HG02642 (cell line): Measurements from ENCODE around the gene LAD1.

Experiments
- ATAC-seq: cut with Tn5 transposase; IDR thresholded peaks from one replicate; pipeline ENCODE4 v1.9.1; 2021; ENCODE audit warnings: mild to moderate bottlenecking; ENCODE audit not compliant: unreplicated experiment, poor library complexity

The LAD1 gene, protein sequence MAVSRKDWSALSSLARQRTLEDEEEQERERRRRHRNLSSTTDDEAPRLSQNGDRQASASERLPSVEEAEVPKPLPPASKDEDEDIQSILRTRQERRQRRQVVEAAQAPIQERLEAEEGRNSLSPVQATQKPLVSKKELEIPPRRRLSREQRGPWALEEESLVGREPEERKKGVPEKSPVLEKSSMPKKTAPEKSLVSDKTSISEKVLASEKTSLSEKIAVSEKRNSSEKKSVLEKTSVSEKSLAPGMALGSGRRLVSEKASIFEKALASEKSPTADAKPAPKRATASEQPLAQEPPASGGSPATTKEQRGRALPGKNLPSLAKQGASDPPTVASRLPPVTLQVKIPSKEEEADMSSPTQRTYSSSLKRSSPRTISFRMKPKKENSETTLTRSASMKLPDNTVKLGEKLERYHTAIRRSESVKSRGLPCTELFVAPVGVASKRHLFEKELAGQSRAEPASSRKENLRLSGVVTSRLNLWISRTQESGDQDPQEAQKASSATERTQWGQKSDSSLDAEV

DNA sequence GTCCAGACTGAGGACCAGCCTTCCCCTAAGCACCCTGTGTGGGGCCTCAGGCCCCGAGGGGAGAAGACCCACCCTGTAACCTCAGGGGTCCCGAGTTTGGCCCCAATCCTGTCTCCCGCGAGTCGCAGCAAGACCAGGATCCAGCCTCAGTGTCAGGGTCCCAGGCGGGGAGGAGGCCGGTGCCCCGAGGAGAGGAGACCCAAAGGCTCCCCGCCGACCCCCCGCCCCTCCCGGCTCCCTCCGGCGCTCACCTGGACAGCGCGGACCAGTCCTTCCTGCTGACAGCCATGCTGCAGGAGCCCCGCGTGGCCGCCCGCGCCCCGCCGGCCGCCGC, at the start of gene LAD1:
Gene LAD1 (minus strand): TSS at position 307 of the 334 bp plus-strand sequence. CDS start 18 bp downstream, at position 289.
- no peak for ATAC-seq

DNA sequence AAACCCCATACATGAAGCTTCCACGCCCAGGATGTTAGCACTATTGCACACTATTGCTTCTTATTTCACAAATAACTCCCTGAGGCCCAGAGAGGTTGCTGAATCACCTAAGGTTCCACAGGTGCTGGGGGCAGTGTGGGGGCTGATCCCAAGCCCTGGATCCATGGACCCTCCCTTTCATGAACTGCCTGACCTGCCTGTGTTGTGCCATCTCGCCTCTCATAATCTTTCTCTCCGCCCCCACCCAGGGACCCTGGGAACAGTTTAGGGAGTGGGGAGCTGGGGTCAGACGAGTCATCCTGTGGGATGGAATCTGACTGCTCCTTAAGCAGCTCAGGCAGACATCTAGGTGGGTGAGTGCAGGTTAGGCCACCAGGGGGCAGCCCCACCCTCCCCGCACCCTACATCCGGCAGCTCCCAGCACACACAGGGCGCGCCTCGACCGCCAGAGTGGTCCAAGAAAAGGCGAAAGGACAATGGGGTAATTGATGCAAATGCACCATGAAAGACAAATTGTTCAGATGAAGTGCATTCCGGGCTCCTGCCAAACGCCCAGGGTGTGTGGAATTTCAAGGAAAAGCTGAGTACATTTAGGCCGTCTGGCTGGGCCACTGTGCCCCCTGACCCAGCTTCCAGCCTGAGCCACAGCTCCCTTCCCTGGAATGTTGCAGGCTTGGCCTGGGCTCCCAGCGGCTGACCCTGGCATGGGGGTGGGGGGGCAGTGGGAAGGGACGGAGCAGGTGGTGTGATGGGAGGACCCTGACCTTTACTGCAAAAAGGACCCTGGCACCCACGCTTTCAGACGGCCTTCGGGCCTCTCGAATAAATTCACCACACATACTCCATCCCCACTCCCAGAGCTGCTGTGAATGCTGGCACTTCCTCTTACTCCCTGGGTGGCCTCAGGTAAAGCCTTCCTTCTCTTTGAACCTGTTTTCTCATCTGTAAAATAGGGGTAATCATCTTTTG, 49.1 kb upstream of the LAD1 start:
- peak; percentile 72 for ATAC-seq

DNA sequence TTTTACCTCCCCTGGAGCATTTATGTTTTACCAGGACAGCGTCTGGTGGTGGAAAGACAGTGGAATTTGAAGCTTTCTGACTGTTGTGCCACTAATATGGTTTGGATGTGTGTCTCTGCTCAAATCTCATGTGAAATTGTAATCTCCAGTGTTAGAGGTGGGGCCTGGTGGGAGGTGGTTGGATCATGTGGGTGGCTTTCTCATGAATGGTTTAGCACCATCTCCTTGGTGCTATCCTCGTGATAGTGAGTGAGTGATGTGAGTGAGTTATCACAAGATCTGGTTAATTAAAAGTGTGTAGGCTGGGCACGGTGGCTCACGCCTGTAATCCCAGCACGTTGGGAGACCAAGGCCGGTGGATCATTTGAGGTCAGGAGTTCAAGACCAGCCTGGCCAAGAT, 46.2 kb upstream of the LAD1 start:
- ATAC-seq: no peak

DNA sequence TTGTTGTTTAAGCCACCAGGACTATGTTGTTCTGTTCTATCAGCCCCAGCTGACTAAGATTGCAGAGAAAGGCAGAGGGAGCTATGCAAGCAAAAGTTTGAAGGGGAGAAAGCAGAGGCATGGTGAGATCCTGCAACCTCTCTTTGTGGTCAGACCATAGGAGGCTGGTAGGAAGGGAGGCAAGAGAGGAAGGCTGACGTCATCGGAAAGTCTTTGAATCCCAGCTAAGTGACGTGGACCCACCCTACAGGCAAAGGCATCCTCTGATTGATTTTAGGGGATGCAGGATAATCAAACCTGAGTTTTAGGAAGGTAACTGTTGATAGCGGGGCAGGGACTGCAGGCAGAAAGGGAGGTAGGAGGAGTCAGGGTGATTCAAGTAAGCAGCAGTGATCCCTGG, 45.7 kb upstream of the LAD1 start:
- no peak for ATAC-seq

DNA sequence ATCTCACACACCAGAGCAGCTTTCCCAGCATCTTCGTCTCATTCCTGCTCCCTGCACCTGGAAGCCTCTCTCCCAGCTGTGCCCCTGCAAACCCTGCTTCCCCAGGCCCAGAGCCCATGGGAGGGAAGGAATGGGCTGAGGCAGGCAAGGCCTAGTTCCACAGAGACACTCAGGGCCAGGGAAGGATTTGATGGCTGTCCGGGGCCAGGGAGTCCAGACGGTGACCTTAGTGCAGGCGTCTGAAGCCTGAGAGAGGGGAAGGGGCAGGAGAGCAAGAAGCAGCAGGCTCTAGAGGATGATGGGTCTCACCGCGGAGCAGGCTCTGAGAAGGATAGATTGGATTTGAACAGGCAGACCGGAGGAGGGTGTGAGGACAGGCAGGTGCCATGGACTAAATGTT, 44.6 kb upstream of the LAD1 start:
- no peak for ATAC-seq

DNA sequence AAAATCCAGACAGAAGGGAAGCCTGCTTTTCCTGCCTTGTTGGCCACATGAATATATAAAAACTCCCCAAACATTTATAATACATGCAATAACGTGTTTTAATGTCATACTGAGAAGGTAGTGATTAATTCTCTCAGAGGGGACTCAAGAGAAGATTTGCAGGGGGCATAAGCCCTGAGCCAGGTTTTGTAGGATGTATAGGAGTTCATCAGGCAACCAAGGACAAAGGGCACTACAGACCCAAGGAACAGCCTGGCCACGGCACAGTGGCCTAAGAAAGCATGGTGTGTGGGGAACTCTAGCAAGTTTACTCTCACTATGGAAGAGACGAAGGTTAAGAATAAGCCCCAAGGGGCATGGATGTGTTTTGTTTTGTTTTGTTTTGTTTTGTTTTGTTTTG, 37.8 kb upstream of the LAD1 start:
- ATAC-seq: no peak

DNA sequence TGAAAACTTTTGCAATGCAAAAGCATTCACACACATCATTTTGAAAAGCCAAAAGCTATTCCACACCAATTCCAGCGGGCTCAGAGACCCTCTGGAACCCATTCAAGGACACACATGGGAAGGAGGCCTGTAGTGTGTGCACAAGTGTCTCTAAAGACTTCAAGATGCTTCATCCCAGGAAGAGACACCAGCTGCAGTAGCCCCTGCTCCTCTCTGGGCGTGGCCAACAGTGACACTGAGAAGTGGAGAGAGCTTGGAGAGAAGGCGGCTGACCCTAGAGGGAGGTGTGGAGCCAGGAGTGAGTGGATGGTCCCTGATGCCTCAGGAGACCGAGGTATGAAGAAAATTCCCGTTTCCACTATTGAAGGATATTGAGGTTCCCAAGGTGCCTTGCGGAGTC, 37.3 kb upstream of the LAD1 start:
- no peak for ATAC-seq

DNA sequence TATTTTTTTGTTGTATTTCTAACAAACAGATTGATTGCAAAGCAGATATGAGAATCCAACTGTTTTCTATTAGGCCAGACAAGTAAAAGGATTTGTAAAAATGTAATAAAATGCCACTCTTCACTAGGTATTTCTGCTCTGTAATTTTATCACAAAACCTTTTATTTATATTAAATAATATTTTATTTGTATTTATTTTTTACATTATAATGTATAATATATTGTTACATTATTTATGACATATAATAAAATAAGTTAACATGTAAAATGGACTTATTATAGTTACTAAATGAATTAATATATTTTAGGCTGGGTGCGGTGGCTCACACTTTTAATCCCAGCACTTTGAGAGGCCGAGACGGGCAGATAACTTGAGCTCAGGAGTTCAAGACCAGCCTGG, 35.1 kb upstream of the LAD1 start:
- ATAC-seq: no peak

DNA sequence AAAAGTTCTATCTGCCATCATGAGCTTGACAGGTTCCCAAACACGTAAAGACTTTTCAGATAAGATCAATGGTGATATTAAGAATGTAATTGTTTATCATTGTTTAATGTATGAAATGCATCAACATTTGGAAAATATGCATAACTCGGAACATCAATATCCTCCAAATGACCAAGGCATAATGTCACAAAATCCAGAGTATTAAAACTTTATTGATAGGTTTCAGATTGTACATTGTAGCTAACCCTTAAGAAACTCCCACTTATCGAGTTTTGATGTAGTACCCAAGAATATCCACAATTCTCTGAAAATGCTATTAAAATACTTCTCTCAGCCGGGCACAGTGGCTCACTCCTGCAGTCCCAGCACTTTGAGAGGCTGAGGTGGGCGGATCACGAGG, 34.5 kb upstream of the LAD1 start:
- ATAC-seq: no peak

DNA sequence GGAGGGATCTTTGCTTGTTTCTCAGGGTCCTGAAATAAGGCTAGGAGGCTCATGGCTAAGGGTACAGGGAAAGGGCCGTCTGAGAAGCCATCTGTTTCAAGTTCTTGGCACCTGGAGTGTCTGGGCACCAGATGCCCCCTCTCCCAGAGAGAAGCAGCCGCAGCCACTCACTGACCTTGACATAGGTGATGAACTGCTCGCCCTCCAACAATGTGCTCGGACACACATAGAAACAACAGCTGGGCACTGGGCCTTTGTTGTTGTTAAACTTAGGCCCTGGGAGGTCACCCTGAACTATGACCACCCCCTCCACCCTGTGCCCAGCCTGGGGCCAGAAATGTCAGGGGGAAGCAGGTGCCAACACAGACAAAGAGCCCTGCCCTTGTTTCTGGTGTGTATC, 31.7 kb upstream of the LAD1 start:
- no peak for ATAC-seq

DNA sequence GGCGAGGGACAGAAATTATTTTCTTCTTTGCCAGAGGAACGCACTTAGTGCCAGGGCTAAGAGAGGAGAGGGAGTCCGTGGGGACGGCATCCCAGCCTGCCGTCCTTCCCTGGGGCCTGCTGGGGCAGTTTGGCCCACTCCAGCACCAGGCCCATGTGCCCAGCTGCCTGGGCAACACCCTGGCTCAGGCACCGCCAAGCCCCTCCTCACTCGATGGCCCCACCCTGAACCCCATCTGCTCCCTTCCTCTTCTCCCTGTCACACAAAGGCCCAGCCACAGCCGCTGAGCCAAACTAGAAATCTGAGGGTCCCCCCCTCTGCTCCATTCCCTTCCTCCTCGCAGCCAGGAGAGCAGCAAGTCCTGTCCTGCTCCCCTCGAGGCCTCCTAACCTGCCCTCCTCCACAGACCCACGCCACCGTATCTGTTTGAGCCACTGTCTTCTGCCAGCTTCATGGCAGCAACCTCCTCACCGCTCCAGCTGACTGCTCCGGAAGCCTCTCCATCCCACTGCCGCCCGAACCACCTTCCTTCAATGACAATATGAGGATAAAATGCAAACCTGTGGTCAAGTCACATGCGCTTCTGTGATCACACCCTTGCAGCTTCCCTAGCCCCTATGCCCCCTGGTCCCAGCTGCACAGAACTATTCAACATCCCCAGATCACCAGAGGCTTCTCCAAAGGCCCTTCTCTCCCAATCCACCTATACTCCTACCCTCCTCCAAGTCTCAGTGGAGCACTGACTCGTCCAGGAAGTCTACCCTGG, 30.8 kb upstream of the LAD1 start:
- no peak for ATAC-seq

DNA sequence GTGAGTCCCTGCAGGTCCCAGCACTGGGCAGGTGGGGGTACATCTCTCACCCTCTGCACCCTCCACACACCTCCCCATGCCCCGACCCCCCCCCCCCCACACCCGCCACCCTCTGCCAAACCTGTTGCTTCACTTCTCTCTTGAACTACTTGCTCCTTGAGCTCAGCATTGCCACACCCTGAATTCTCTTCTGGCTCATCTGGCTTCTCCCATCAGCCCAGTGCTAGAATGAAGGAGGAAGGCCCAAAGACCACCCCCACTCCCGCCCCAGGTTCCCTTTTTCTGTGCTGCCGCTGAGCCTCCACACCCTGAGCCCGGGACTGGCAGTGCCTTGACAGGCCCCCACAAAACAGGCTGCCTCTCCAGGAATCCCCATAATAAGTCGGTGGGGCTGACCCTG, 28.8 kb upstream of the LAD1 start:
- no peak for ATAC-seq

DNA sequence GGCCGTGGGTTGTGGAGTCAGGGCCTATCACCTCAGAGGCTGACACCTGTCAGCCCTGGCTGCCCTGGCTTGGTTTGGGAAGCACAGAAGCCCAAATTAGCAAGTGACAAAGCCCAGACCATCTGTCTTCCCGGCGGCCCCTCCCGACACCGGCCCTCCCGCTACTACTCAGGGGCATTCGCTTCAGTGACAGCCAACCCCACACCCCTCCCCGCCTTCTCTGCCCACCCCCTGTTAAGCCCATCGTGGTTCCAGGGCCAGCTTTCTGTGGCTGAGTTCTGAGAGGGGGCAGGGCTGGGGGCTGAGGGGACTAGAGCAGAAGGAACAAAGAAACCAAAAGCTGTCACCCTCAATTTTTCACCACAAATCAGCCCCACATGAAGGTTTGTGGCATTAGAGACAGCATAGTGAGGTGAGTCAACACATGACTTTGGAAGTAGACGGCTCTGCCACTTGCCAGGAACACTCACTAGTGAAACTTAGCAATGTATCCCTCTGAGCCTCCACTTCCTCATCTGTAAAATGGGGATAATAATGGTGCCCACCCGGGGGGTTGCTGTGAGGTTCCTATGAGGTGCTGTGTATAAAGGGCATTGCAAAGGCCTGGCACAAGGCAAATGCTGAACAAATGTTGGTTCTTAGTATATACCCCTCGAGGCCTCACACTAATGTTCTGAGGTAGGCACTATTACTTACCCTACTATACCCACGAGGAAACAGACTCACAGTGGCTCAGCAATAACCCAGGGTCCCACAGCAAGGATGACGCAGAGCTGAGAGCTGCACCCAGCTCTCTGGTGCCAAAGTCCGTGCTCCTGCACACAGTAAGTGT, 27.6 kb upstream of the LAD1 start:
- ATAC-seq: no peak

DNA sequence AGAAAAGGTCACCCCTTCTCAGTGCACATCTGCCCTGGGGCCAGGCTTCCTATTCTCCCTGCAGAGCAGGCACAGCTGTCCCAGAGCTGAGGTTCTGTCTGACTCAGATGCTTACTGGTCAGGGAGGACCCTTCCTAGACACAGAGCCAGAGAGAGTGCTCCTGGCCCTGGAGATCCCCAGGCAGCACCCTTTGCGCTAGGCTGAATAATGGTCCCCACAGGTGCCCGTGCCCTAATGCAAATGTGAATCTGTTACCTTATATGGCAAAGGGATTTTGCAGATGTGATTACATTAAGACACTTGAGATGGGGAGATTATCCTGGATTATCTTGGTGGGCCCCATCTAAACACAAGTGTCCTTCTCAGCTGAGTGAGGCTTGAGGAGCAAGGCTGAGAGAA, 25.0 kb upstream of the LAD1 start:
- ATAC-seq: no peak

DNA sequence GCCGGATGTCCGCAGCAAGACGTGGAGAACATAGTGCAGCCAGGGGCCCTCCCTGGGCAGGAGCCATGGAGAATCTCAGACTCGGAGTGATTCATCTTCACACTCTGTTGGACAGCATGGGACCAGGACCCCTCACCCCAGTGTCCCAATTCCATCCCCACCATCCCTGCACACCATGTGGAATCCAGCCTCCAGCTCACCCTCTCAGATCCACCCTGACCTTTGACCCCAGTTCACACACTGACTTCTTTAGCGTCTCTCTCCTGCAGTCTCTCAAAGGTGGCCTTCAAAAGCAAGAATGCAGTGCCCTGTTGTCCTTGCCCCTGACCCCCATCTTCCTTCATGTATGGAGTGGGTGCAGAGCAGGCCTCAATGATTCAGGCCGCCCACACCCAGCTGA, 24.5 kb upstream of the LAD1 start:
- no peak for ATAC-seq

DNA sequence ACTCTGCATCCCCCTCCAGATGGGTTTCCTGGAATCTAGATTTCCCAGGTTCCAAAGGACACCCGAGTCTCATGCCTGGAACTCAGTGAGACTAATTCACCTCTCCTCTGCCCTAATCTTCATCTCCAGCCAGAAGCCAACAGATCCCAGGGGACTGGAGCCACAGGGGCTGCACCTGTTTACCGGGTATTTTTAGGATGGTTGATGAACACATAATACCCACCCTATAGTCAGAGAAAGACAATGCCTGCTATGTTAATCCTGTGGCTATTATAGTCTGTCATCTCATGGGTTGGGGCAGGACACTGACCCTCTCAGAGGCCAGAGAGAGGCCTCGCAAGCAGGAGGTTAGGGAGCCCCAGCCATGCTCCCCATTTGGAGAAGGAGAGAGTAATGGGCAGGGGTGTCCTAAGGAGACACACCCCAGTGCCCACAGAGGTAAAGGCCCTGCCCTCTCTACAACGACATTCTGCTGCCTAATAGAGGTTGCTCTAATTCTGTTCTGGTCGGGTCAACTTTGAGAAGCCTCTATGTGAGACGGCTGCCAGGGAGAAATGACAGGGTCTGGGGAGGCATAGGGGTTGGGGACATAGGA, 23.4 kb upstream of the LAD1 start:
- ATAC-seq: no peak

DNA sequence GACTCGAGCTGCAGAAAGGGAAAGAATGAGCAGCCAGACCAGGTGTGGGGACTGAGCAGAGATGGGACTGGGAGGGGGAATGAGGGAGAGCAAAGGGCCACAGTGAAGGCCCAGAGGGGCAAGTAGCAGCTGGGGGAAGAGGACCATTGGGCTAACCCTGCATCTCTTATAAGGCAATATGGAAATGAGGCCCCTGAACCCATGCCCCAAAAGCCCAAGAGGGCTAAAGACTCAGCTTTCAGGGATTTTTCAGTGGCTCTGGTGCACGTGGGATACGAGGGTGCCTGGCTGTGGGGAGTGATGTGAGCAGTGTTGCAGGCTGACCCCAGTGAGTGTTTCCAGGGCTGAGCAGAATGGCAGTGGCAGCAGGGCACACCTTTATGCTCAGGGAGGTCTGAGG, 22.9 kb upstream of the LAD1 start:
- ATAC-seq: no peak

DNA sequence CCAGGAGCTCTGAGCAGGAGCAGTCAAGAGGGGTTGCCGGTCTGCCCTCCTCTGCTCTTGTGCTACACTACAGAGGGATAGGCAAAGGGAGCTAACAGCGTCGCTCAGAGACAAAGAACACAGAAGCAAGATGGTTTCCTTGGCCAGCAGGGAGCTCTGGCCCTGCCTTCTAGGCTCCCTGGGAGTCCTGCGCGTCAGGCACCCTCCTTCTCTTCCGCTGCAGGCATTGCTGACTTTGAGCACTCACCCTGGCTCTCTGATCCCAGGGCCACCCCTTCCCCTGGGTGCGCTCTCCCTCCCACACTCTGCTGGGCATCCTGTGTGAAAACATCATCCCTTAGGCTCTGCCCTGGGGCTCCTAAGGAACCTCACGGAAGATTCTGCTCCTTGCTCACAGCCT, 21.9 kb upstream of the LAD1 start:
- ATAC-seq: no peak

DNA sequence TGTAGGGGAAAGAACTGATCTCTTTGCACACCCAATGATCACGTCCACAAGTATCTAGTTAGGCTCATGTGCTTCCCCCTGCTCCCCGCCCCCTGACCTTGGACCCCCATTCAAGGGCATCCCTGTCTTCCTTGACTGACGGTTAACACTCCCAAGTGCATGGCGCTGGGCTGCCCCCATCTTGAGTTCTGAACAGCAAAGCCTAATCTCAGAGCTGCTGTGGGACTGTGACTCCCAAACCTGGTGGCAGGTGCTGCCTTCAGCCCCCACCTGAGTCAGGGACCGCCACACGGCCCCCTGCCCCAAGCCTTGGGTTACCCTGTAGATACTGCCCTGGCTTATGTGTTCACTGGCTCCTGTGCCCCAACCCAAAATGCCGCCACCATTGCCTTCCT, 21.5 kb upstream of the LAD1 start:
- ATAC-seq: no peak
